Measurements from ENCODE around the gene SCN5A.

Gene SCN5A

DNA sequence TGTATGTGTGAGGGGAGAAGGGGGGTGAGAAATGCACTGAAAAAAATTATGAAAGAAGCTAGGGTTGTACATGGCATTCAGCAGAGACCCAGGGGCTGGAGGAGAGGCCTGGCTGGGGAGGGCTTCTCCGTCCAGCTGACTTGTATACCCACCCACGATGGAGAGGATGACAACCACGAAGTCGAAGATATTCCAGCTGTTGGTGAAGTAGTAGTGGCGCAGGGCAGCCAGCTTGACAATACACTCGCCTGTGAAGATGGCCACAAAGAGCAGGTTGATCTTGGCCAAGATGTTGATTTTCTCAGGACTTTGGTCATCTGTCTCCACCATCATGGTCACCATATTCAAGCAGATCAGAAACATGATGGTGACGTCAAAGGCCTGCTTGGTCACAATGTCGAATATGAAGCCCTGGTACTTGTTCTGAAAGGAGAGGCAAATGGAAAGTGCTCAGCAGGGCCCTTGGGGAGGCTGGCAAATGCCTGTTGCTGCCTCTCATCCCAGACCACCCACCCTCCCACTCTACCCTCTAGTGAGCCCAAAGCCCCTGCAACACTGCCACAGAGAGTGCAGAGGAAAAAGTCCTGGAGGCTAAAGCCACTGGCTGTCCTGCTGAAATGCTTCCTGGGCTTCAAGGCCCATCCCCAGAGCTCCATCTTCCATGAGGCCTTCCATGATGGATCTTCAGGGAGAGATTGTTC is 95.2 kb downstream of the SCN5A start:
- ATAC-seq (replicated peaks; ENCODE audit: extremely low read depth, poor library complexity, severe bottlenecking) (no peak), DNase-seq (ENCODE audit: low spot score in 2 of 2) (no peak)
- no peaks in the 10 kb centered on the region for H3K36me3 Mint-ChIP-seq (ENCODE audit: insufficient read depth)
- no peak overlapping the region for H3K27ac Mint-ChIP-seq (ENCODE audit: low read depth)
- H3K27me3 Mint-ChIP-seq, result peaks cover 20% of the 10 kb centered on the region
- no peak overlapping the region for H3K4me3 Mint-ChIP-seq
- H3K4me1 Mint-ChIP-seq, result no peaks in the 10 kb centered on the region
- no peaks in the 10 kb centered on the region for H3K9me3 Mint-ChIP-seq

DNA sequence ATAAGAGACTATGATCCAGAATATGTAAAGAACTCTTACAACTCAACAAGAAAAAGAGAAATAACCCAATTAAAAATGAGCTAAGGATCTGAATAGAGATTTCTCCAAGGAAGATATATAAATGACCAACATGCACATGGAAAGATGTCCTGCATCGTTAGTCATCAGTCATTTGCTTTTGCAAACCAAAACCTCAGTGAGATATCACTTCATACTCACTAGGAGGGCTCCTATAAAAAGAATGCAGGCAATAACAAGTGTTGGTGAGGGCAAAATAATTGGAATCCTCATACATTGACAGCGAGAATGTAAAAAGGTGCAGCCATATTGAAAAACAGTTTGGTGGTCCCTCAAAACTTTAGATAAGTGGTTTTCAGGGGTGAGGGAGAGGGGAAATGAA is 96.4 kb downstream of the SCN5A start:
- Mint-ChIP-seq H3K36me3 (ENCODE audit: insufficient read depth) (no peaks in the 10 kb centered on the region), H3K4me1 (no peaks in the 10 kb centered on the region), H3K9me3 (no peaks in the 10 kb centered on the region), H3K4me3 (no peak overlapping the region), H3K27ac (ENCODE audit: low read depth) (no peak overlapping the region), H3K27me3 (peaks cover 20% of the 10 kb centered on the region)
- ATAC-seq (replicated peaks; ENCODE audit: extremely low read depth, poor library complexity, severe bottlenecking), result no peak
- DNase-seq (ENCODE audit: low spot score in 2 of 2), result no peak

DNA sequence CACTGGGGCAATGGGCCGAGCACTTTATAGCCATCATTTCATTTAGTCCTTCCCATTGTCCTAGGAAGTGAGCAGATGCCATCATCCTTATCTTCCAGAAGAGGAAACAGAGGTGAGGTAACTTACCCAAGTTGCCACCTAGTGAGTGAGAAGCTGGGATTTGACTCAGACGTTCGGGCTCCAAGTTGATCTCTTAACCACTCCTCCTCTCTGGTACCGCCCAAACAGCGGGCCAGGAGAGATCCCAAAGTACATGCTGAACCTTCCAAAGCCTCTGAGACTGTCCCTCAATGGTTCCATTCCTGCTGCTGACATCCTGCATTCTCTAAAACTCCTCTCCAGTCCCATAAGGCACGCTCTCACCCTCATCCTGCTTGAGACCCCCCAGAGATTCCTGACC is 97.1 kb downstream of the SCN5A start:
- no peak for ATAC-seq (replicated peaks; ENCODE audit: extremely low read depth, poor library complexity, severe bottlenecking)
- H3K27ac Mint-ChIP-seq (ENCODE audit: low read depth), result no peak overlapping the region
- no peaks in the 10 kb centered on the region for H3K4me1 Mint-ChIP-seq
- H3K27me3 Mint-ChIP-seq, result peaks cover 20% of the 10 kb centered on the region
- no peaks in the 10 kb centered on the region for H3K36me3 Mint-ChIP-seq (ENCODE audit: insufficient read depth)
- H3K4me3 Mint-ChIP-seq, result no peak overlapping the region
- no peaks in the 10 kb centered on the region for H3K9me3 Mint-ChIP-seq
- no peak for DNase-seq (ENCODE audit: low spot score in 2 of 2)

DNA sequence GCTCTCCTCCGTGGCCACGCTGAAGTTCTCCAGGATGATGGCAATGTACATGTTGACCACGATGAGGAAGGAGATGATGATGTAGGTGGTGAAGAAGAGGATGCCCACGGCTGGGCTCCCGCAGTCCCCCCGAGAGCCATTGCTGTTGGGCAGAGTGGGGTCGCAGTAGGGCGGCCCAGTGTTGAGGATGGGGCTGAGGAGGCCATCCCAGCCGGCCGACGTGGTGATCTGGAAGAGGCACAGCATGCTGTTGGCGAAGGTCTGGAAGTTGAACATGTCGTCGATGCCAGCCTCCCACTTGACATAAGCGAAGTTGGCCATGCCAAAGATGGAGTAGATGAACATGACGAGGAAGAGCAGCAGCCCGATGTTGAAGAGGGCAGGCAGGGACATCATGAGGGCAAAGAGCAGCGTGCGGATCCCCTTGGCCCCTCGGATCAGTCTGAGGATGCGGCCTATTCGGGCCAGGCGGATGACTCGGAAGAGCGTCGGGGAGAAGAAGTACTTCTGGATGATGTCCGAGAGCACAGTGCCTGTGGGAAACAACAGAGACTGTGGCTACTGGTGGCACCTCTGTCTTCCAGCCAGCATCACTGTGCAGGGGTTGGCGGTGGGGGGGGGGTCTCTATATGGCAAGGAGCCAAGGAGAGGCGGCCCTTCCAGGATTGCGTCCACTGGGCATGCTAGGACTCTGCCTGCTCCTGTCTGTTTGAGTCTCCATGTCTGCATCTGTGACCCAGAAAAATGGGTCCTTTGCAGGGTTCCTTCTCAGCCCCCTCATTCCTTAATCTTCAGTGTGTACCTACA is 98.3 kb downstream of the SCN5A start:
- Mint-ChIP-seq H3K9me3 (no peaks in the 10 kb centered on the region), H3K27me3 (peaks cover 9% of the 10 kb centered on the region), H3K4me1 (no peaks in the 10 kb centered on the region), H3K4me3 (no peak overlapping the region), H3K36me3 (ENCODE audit: insufficient read depth) (no peaks in the 10 kb centered on the region), H3K27ac (ENCODE audit: low read depth) (no peak overlapping the region)
- ATAC-seq (replicated peaks; ENCODE audit: extremely low read depth, poor library complexity, severe bottlenecking), result no peak
- DNase-seq (ENCODE audit: low spot score in 2 of 2), result no peak

DNA sequence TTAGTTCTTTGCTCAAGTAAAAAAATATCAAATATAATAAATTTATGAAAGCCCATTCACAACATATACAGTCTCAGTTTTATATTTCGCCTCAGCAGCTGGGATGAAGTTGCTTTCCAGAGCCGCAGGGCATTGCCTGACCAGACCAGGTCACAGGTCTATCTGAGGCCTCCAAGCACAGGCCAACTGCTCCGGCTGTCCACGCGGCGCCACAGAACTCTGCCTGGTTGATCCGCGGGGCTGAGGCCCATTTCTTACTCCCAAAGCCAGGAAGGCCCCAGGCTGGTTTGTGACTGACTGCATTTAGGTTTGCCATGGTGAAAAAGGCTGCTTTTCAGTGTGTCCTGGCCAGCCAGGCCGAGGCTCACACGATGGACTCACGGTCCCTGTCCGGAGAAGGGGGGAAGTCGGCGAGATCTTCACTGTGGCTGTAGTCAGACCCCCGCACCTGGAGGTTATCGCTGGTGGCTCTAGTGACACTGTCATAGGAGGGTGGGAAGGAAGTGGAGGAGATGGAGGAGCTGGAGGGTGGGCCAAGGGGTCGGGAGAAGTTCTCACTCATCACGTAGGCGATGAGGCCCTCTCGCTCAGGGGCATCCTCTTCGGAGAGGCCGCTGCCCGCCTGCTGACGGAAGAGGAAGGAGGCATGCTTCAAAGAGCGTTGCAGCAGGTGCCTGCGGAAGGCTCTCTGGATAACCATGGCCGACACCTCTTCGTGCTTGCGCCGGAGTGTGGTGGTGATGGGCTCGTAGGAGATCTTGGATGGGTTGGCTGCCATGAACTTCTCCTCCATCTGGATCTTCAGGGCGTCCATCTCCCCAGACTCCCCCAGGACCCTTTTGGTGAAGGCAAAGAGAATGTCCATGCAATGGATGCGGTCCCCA is 99.3 kb downstream of the SCN5A start:
- ATAC-seq (replicated peaks; ENCODE audit: extremely low read depth, poor library complexity, severe bottlenecking) (no peak), DNase-seq (ENCODE audit: low spot score in 2 of 2) (no peak)
- Mint-ChIP-seq H3K36me3 (ENCODE audit: insufficient read depth) (no peaks in the 10 kb centered on the region), H3K27me3 (no peaks in the 10 kb centered on the region), H3K4me3 (no peak overlapping the region), H3K9me3 (no peaks in the 10 kb centered on the region), H3K4me1 (no peaks in the 10 kb centered on the region), H3K27ac (ENCODE audit: low read depth) (no peak overlapping the region)

DNA sequence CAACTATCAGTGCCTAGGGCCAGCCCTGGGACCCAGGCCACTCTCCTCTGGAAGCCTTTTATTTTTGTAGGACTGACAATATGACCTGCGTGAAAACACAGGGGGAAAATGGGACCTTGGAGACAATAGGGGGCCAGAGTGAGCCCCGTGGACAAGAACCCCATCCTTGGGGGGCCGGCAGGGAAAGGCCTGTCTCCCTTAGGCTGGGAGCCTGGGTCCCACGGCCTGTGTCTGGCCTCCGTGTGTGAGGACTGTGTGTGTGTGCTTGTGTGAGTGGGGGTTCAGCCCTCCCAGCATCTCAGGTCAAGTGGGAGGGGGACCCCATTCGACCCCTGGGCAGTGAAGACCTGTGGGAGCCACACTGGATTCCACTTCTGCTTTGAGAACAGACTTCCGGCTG is 100.0 kb downstream of the SCN5A start:
- no peaks in the 10 kb centered on the region for H3K4me1 Mint-ChIP-seq
- no peaks in the 10 kb centered on the region for H3K27me3 Mint-ChIP-seq
- H3K9me3 Mint-ChIP-seq, result no peaks in the 10 kb centered on the region
- ATAC-seq (replicated peaks; ENCODE audit: extremely low read depth, poor library complexity, severe bottlenecking) (no peak), DNase-seq (ENCODE audit: low spot score in 2 of 2) (no peak)
- no peak overlapping the region for H3K4me3 Mint-ChIP-seq
- H3K27ac Mint-ChIP-seq (ENCODE audit: low read depth), result no peak overlapping the region
- no peaks in the 10 kb centered on the region for H3K36me3 Mint-ChIP-seq (ENCODE audit: insufficient read depth)

DNA sequence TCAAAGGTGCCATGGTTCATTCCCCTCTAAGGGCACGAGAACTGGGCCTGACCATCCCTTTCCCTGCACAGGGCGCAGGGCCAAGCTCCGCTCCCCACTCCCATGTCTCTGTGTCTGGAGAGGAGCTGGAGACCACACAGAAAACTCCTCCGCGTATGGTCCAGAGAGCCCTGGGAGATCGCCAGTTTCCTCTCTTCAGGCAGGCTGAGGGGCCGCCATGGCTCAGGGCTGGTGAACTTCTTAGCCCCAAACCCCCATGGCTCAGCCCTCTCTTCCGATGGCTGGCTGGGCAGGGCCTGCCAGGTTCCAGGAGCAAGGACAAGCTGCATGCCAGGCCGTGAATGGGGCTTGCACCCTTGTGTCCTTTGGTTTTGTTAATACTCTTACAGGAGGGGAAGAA is 100.4 kb downstream of the SCN5A start:
- no peak overlapping the region for H3K27ac Mint-ChIP-seq (ENCODE audit: low read depth)
- no peak for ATAC-seq (replicated peaks; ENCODE audit: extremely low read depth, poor library complexity, severe bottlenecking)
- no peaks in the 10 kb centered on the region for H3K36me3 Mint-ChIP-seq (ENCODE audit: insufficient read depth)

DNA sequence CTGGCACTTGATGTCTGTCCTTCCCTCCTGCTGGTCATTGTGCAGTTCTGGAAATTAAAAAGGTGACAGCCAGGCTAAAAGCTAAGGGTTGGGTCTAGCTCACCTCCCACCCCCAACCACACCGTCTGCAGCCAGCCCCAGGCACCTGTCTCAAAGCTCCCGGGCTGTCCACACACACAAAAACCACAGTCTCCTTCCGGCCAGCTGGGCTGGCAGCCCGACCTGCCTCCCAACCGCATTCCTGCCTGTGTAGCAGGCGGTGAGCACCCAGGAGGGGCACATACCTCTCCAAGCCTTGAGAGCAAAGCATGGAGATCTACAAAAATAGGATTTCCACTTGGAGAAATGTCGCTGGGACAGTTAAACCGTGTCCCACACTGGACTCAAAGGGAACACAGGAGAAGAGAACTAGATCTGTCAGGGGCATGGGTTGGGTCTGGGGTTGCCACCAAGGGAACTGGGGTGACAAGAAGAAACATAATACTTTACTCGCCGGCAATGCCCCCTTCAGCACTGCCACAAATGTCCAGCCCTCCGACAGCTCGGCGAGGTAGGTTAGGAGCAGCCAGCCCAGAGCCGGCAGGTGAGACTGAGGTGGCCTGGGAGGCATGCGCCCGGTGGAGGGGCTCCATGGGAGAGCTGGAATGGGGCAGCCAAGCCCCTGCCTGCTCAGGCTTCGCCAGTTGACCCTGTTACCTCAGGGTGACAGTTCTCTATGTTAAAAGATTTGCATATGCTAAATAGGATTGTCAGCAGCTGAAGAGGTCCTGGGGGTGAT is 101.1 kb downstream of the SCN5A start:
- no peak overlapping the region for H3K27ac Mint-ChIP-seq (ENCODE audit: low read depth)
- H3K4me1 Mint-ChIP-seq, result no peaks in the 10 kb centered on the region
- no peaks in the 10 kb centered on the region for H3K9me3 Mint-ChIP-seq
- no peak for DNase-seq (ENCODE audit: low spot score in 2 of 2)
- no peak overlapping the region for H3K4me3 Mint-ChIP-seq
- no peak for ATAC-seq (replicated peaks; ENCODE audit: extremely low read depth, poor library complexity, severe bottlenecking)
- H3K36me3 Mint-ChIP-seq (ENCODE audit: insufficient read depth), result no peaks in the 10 kb centered on the region
- H3K27me3 Mint-ChIP-seq, result no peaks in the 10 kb centered on the region

More for the DNA sequence above, 100.4 kb downstream of the SCN5A start:
- no peaks in the 10 kb centered on the region for H3K27me3 Mint-ChIP-seq
- no peaks in the 10 kb centered on the region for H3K9me3 Mint-ChIP-seq
- H3K4me3 Mint-ChIP-seq, result no peak overlapping the region
- H3K4me1 Mint-ChIP-seq, result no peaks in the 10 kb centered on the region
- DNase-seq (ENCODE audit: low spot score in 2 of 2), result no peak

DNA sequence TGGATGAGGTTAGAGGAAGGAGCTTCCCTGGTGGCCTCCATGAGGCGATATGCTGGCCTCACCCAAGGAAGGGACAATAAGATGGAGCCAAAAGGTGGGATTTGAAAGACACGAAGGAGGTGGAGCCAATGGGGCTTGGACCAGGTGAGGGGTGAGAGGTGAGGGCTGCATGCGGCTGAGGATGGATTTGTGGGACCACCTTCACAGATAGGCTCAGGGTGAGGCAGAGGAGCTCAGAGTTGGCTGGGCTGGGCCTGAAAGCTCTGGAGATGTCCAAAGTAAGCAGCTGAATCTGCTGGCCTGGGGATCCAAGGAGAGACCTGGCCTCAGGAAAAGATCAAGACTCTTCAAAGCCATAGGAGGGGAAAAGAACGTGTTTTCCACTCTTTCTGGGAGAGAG is 103.5 kb downstream of the SCN5A start:
- no peaks in the 10 kb centered on the region for H3K27me3 Mint-ChIP-seq
- H3K4me1 Mint-ChIP-seq, result no peaks in the 10 kb centered on the region
- H3K36me3 Mint-ChIP-seq (ENCODE audit: insufficient read depth), result no peaks in the 10 kb centered on the region
- ATAC-seq (replicated peaks; ENCODE audit: extremely low read depth, poor library complexity, severe bottlenecking) (no peak), DNase-seq (ENCODE audit: low spot score in 2 of 2) (no peak)
- no peak overlapping the region for H3K4me3 Mint-ChIP-seq
- no peaks in the 10 kb centered on the region for H3K9me3 Mint-ChIP-seq
- no peak overlapping the region for H3K27ac Mint-ChIP-seq (ENCODE audit: low read depth)

DNA sequence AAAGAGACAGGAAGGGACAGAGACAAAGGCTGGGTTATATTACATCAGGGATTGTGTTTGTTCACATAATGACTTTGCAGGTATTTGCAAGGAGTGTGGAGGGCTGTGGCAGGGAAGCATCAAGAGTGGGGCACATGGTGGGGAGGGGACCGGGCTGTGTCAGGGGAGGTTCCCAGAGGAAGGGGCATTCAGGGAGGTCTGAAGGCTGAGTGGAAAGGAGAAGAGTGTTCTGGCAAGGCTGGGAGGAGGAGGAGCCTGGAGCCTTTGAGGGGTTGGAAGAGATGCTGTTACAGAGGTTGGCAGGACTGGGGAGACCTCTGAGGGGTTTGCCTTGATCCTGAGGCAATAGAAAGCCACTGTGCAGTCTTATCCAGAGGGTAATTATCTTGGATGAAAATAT is 103.9 kb downstream of the SCN5A start:
- DNase-seq (ENCODE audit: low spot score in 2 of 2), result no peak
- no peak overlapping the region for H3K4me3 Mint-ChIP-seq
- no peaks in the 10 kb centered on the region for H3K27me3 Mint-ChIP-seq
- no peak for ATAC-seq (replicated peaks; ENCODE audit: extremely low read depth, poor library complexity, severe bottlenecking)
- no peaks in the 10 kb centered on the region for H3K4me1 Mint-ChIP-seq
- no peak overlapping the region for H3K27ac Mint-ChIP-seq (ENCODE audit: low read depth)
- no peaks in the 10 kb centered on the region for H3K9me3 Mint-ChIP-seq
- H3K36me3 Mint-ChIP-seq (ENCODE audit: insufficient read depth), result no peaks in the 10 kb centered on the region

DNA sequence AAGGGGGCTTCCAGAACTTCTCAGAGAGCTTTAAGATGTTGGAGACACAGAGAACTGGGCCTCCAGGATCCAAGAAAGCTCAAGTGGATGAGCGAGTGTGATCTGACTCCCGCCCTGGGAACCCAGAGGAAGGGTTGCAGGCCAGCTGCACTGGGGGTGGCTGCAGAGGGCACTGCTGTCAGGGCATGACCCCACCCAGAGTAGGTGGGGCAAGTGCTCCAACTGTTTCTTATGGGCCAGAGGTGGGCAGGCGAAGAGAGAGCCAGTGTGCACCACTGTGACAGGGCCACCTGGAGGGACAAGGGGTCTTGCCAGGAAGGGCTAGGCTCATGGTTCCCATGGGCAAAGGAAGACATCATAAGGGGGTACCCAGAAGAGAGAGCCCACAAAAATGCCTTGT is 104.6 kb downstream of the SCN5A start:
- Mint-ChIP-seq H3K4me1 (no peaks in the 10 kb centered on the region), H3K9me3 (no peaks in the 10 kb centered on the region), H3K36me3 (ENCODE audit: insufficient read depth) (no peaks in the 10 kb centered on the region), H3K27me3 (no peaks in the 10 kb centered on the region), H3K27ac (ENCODE audit: low read depth) (no peak overlapping the region), H3K4me3 (no peak overlapping the region)
- DNase-seq (ENCODE audit: low spot score in 2 of 2) (no peak), ATAC-seq (replicated peaks; ENCODE audit: extremely low read depth, poor library complexity, severe bottlenecking) (no peak)

DNA sequence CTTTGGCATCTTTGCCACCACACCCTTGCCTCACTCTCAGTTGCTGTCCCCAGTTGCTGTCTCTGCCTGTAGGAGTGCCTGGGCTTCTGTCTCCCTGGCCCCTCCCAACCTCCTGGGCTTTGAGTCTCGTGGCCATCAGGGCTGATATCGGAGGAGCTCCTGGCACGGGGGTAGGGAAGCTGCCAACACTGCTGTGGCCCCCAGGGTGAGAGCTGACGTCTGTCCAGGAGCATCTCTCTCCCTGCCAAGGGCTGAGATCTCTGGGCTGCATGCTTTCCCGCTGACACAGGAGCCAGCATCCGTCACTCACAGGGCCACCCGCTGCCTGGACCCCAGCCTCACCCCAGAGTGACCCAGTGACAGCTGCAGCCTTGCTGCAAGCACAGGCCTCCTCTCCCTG is 105.9 kb downstream of the SCN5A start:
- Mint-ChIP-seq H3K9me3 (no peaks in the 10 kb centered on the region), H3K36me3 (ENCODE audit: insufficient read depth) (no peaks in the 10 kb centered on the region), H3K4me1 (peaks cover 8% of the 10 kb centered on the region), H3K4me3 (no peak overlapping the region), H3K27ac (ENCODE audit: low read depth) (no peak overlapping the region), H3K27me3 (no peaks in the 10 kb centered on the region)
- DNase-seq (ENCODE audit: low spot score in 2 of 2) (no peak), ATAC-seq (replicated peaks; ENCODE audit: extremely low read depth, poor library complexity, severe bottlenecking) (no peak)

Measured in central memory CD8-positive, alpha-beta T cell (primary cell).